ENCODE data around the gene VSIG10L. TPM values are rescaled to one million over a fixed set of nuclear protein-coding genes. Genes with fewer than 3 reads are reported as not detected.

The VSIG10L gene
- total RNA-seq, 2 experiments from 2014 or later, result 0.11 to 0.14 TPM

DNA sequence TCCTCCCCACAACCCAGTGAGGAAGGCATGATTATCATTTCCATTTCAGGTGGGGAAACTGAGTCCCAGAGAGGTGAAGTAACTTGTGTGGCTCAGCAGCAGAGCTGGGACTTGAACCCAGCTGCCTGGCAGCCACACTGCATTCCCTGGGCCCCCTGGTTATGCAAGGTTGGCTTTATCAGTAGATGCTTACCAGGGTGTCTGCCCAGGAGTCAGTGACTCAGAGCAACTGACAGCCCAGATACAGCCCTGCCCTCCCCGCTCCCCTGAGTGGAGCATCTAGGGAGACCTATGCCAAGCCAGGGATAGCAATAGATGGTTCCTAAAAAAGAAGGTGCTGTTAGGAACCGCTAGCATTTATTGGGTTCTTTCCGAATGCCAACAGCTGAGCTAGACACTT is 24.6 kb downstream of the VSIG10L start:
- H3K4me3 Mint-ChIP-seq, result no peak overlapping the region
- Histone ChIP-seq H3K4me3 (ENCODE audit: low read length) (no peak overlapping the region), H3K36me3 (ENCODE audit: insufficient read depth, low read length) (no peaks in the 10 kb centered on the region), H3K4me1 (ENCODE audit: insufficient read depth, low read length) (no peaks in the 10 kb centered on the region), H3K27ac (ENCODE audit: low read depth in 1 of 2, low read length in 2 of 2) (no peak overlapping the region), H3K27me3 (ENCODE audit: control insufficient read depth in 1 of 2, insufficient read depth in 2 of 2, low read length in 2 of 2) (peaks cover 10 to 19% of the 10 kb centered on the region in 2 experiments), H3K9me3 (ENCODE audit: control insufficient read depth in 1 of 2, insufficient read depth in 1 of 2, low read length in 2 of 2) (peaks cover 0 to 4% of the 10 kb centered on the region in 2 experiments)
- ChIA-PET CTCF (no interaction called here), POLR2A (no interaction called here)
- no peak for ATAC-seq (ENCODE audit: poor library complexity)
- no peaks in the 10 kb centered on the region for H3K36me3 Mint-ChIP-seq (ENCODE audit: low read depth)
- H3K9me3 Mint-ChIP-seq, result peaks cover 8% of the 10 kb centered on the region
- no peak for DNase-seq
- intact Hi-C loops (cut with DNase I, micrococcal nuclease), result no loop called here
- TF ChIP-seq, protein P1, sequence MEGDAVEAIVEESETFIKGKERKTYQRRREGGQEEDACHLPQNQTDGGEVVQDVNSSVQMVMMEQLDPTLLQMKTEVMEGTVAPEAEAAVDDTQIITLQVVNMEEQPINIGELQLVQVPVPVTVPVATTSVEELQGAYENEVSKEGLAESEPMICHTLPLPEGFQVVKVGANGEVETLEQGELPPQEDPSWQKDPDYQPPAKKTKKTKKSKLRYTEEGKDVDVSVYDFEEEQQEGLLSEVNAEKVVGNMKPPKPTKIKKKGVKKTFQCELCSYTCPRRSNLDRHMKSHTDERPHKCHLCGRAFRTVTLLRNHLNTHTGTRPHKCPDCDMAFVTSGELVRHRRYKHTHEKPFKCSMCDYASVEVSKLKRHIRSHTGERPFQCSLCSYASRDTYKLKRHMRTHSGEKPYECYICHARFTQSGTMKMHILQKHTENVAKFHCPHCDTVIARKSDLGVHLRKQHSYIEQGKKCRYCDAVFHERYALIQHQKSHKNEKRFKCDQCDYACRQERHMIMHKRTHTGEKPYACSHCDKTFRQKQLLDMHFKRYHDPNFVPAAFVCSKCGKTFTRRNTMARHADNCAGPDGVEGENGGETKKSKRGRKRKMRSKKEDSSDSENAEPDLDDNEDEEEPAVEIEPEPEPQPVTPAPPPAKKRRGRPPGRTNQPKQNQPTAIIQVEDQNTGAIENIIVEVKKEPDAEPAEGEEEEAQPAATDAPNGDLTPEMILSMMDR (IDR thresholded peaks at IDR 0.05), result no peak
- no peaks in the 10 kb centered on the region for H3K4me1 Mint-ChIP-seq (ENCODE audit: low read depth)
- no peak overlapping the region for H3K27ac Mint-ChIP-seq
- peaks cover 61% of the 10 kb centered on the region for H3K27me3 Mint-ChIP-seq

DNA sequence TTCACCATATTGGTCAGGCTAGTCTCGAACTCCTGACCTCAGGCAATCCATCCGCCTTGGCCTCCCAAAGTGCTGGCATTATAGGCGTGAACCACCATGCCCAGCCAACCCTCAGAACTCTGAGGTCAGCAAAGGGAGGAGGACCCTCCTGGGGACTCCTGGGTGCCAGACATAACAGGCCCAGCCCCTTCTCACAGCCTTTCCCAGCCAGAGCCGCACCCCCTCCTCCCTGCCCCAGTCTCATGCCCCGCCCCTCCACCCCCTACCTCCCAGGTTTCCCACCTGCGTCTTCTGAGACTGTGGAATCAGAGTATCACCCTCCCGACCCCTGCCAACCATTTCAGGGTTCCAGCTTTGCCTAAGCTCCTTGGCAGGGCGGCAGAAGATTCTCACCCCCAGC is 25.3 kb downstream of the VSIG10L start:
- H3K36me3 ChIP-seq (ENCODE audit: insufficient read depth, low read length), result no peaks in the 10 kb centered on the region
- intact Hi-C loops (cut with DNase I, micrococcal nuclease), result no loop called here
- POLR2A ChIA-PET, result no interaction called here
- no peaks in the 10 kb centered on the region for H3K4me1 ChIP-seq (ENCODE audit: insufficient read depth, low read length)
- H3K4me3 Mint-ChIP-seq, result no peak overlapping the region
- peaks cover 8% of the 10 kb centered on the region for H3K9me3 Mint-ChIP-seq
- H3K4me3 ChIP-seq (ENCODE audit: low read length), result no peak overlapping the region
- peaks cover 64% of the 10 kb centered on the region for H3K27me3 Mint-ChIP-seq
- no peak for DNase-seq
- H3K4me1 Mint-ChIP-seq (ENCODE audit: low read depth), result no peaks in the 10 kb centered on the region
- CTCF ChIA-PET, result no interaction called here
- no peak for ATAC-seq (ENCODE audit: poor library complexity)
- H3K27ac Mint-ChIP-seq, result no peak overlapping the region
- TF ChIP-seq, protein P1 (IDR thresholded peaks at IDR 0.05), result no peak
- H3K27ac ChIP-seq (ENCODE audit: low read depth in 1 of 2, low read length in 2 of 2), result no peak overlapping the region
- no peaks in the 10 kb centered on the region for H3K36me3 Mint-ChIP-seq (ENCODE audit: low read depth)
- H3K9me3 ChIP-seq (ENCODE audit: control insufficient read depth in 1 of 2, insufficient read depth in 1 of 2, low read length in 2 of 2), result peaks cover 0 to 4% of the 10 kb centered on the region in 2 experiments
- peaks cover 9 to 23% of the 10 kb centered on the region in 2 experiments for H3K27me3 ChIP-seq (ENCODE audit: control insufficient read depth in 1 of 2, insufficient read depth in 2 of 2, low read length in 2 of 2)

DNA sequence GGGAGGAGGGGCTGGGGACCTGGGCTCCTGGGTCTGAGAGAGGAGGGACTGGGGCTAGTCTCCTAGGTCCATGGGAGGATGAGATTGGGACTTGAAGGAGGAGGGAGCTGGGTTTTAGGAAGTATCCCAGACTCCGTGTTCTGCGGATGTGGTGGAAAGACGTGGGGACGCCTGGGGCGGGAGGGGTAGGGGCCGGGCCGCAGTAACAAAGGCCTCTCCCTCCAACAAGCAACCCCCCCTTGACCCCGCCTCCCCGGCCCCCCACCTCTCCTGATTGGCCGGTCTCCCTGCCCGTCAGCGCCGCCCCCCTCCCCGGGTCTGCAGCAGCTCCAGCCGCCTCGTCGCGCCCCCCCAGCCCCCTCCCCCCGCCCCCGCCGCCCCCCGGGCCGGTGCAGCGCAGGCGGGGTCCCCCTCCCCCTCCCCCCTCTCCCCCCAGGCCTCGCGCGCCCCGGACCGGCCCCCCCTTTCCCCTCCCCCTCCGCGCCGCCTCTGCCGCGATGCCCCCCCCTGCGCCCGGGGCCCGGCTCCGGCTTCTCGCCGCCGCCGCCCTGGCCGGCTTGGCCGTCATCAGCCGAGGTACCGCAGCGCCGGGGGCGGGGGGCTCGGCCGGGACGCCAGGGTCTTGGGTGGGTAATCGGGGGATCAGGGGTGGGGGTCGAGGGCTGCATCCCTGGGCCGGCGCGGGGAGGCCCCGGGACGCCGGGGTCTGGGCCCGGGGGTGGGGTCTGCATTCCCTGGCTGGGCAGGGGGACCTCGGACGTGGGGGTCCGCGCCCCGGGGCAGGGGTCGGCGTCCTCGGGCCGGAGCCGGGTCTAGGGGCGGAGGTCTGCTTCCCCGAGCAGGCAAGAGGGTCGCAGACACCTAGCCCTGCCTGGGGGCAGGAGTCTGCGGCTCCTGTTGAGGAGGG is 30.3 kb downstream of the VSIG10L start, which contains the start of gene IGLON5:
IGLON5 (plus strand) TSS at position 294 of the 907 bp plus-strand sequence; CDS start at position 498, 204 bp downstream.
- DNase-seq (no peak), ATAC-seq (ENCODE audit: poor library complexity) (no peak)
- H3K36me3 ChIP-seq (ENCODE audit: insufficient read depth, low read length), result no peaks in the 10 kb centered on the region
- no peak within 1 kb of the TSS for H3K4me3 Mint-ChIP-seq
- peaks cover 67% of the 10 kb centered on the region for H3K27me3 Mint-ChIP-seq
- no peaks in the 10 kb centered on the region for H3K4me1 ChIP-seq (ENCODE audit: insufficient read depth, low read length)
- intact Hi-C loops (cut with DNase I, micrococcal nuclease), result no loop called here
- POLR2A ChIA-PET, result no interaction called here
- H3K36me3 Mint-ChIP-seq (ENCODE audit: low read depth), result no peaks in the 10 kb centered on the region
- CTCF ChIA-PET, result no interaction called here
- H3K9me3 Mint-ChIP-seq, result peaks cover 17% of the 10 kb centered on the region
- peaks cover 6 to 8% of the 10 kb centered on the region in 2 experiments for H3K9me3 ChIP-seq (ENCODE audit: control insufficient read depth in 1 of 2, insufficient read depth in 1 of 2, low read length in 2 of 2)
- peaks cover 18 to 35% of the 10 kb centered on the region in 2 experiments for H3K27me3 ChIP-seq (ENCODE audit: control insufficient read depth in 1 of 2, insufficient read depth in 2 of 2, low read length in 2 of 2)
- no peak within 1 kb of the TSS for H3K4me3 ChIP-seq (ENCODE audit: low read length)
- TF ChIP-seq, protein P1 (IDR thresholded peaks at IDR 0.05), result no peak
- no peaks in the 10 kb centered on the region for H3K4me1 Mint-ChIP-seq (ENCODE audit: low read depth)
- no peak within 1 kb of the TSS for H3K27ac Mint-ChIP-seq
- H3K27ac ChIP-seq (ENCODE audit: low read depth in 1 of 2, low read length in 2 of 2), result no peak within 1 kb of the TSS

Measured in CD4-positive, alpha-beta T cell (primary cell).